B cell (primary cell): ENCODE data around the gene GASK1A. TPM values are rescaled to one million over a fixed set of nuclear protein-coding genes. Genes with fewer than 3 reads are reported as not detected.

ENCODE experiments used
- ATAC-seq: fragments of 200-7000 bp; cut with Tn5 transposase; one replicate; pipeline ENCODE4 v1.10.0; 2021; ENCODE audit warnings: low read depth, mild to moderate bottlenecking, moderate number of reproducible peaks, moderate library complexity
- CTCF ChIA-PET: fragments of 350-600 bp; sonication (Branson Sonifier 250); formaldehyde crosslinking; loops from one replicate; lab custom pipeline; 2021; ENCODE audit warnings: antibody characterized with exemption, inconsistent platforms; lab: Charles Lee
- POLR2A ChIA-PET: fragments of 350-600 bp; sonication (Branson Sonifier 250); formaldehyde crosslinking; loops from one replicate; lab custom pipeline; 2021; ENCODE audit warnings: antibody characterized with exemption; lab: Charles Lee
- DNase-seq: peaks from one replicate; pipeline ENCODE4 v3.0.0; 2013
- H2AFZ ChIP-seq: 2 replicates; pipeline ENCODE4 v1.6.1; 2012; ENCODE audit warnings: mild to moderate bottlenecking, low read depth, low read length; ENCODE audit not compliant: insufficient read depth, poor library complexity, severe bottlenecking
- H3K27ac ChIP-seq, 2 donors: 1 replicate in 1 of 2; 2 replicates in 1 of 2; pipeline ENCODE4 v1.5.1; 2012 to 2013; ENCODE audit warnings: low read length in 2 of 2, mild to moderate bottlenecking in 2 of 2, moderate library complexity in 1 of 2
- H3K27me3 ChIP-seq, 4 experiments: fragments of 200-600 bp in 1 of 4; sonication (generic) in 1 of 4; replicated peaks in 1 of 4; 1 replicate in 2 of 4; 2 replicates in 2 of 4; pipeline versions ENCODE4 v1.6.1 to v1.7.0; 2013 to 2016; ENCODE audit warnings: low read length in 3 of 4, mild to moderate bottlenecking in 2 of 4, mixed read lengths in 1 of 4, moderate library complexity in 1 of 4; ENCODE audit not compliant: insufficient read depth in 4 of 4, control insufficient read depth in 3 of 4; ENCODE audit errors: control extremely low read depth in 1 of 4
- H3K36me3 ChIP-seq, 2 experiments: replicated peaks in 1 of 2; 1 replicate in 1 of 2; 2 replicates in 1 of 2; pipeline versions ENCODE4 v1.6.1 to v1.7.1; 2013; ENCODE audit warnings: low read length in 1 of 2; ENCODE audit not compliant: insufficient read depth in 2 of 2, control insufficient read depth in 1 of 2; ENCODE audit errors: control extremely low read depth in 1 of 2, extremely low read depth in 1 of 2
- H3K4me1 ChIP-seq, 2 donors: fragments of 200-600 bp in 1 of 2; sonication (generic) in 1 of 2; 1 replicate in 1 of 2; 2 replicates in 1 of 2; pipeline versions ENCODE4 v1.5.1 to v1.6.1; 2013 to 2017; ENCODE audit warnings: low read length in 2 of 2; ENCODE audit not compliant: control insufficient read depth in 2 of 2, insufficient read depth in 2 of 2
- H3K4me2 ChIP-seq: replicated peaks from 2 replicates; pipeline ENCODE3; 2012; ENCODE audit warnings: mild to moderate bottlenecking, low read depth, low read length; ENCODE audit not compliant: poor library complexity, severe bottlenecking
- H3K4me3 ChIP-seq, 5 experiments: fragments of 200-600 bp in 1 of 5; sonication (generic) in 1 of 5; 1 replicate in 3 of 5; 2 replicates in 2 of 5; pipeline versions ENCODE4 v1.5.1 to v1.7.0; 2011 to 2016; ENCODE audit warnings: low read length in 4 of 5, mild to moderate bottlenecking in 4 of 5, low read depth in 2 of 5, control low read depth in 1 of 5, moderate library complexity in 1 of 5; ENCODE audit not compliant: insufficient read depth in 1 of 5; ENCODE audit errors: control extremely low read depth in 1 of 5, extremely low read depth in 1 of 5
- H3K79me2 ChIP-seq: fragments of 200-600 bp; sonication (generic); one replicate; pipeline ENCODE4 v1.6.0; 2016; ENCODE audit warnings: low read length; ENCODE audit not compliant: control insufficient read depth, insufficient read depth
- H3K9ac ChIP-seq: fragments of 200-600 bp; sonication (generic); 2 replicates; pipeline ENCODE4 v1.6.1; 2017; ENCODE audit warnings: mild to moderate bottlenecking, low read length, moderate library complexity
- H3K9me3 ChIP-seq, 3 donors: one replicate each; pipeline versions ENCODE4 v1.6.1 to v1.7.1; 2013; ENCODE audit warnings: low read length in 2 of 3; ENCODE audit not compliant: control insufficient read depth in 2 of 3, insufficient read depth in 1 of 3; ENCODE audit errors: control extremely low read depth in 1 of 3
- H4K20me1 ChIP-seq: 2 replicates; pipeline ENCODE4 v1.6.0; 2012; ENCODE audit warnings: mild to moderate bottlenecking, low read length; ENCODE audit not compliant: insufficient read depth, control insufficient read depth, poor library complexity, severe bottlenecking
- H3K27ac Mint-ChIP-seq: one replicate; pipeline ENCODE4 v1.8.0; 2021; ENCODE audit warnings: mixed read lengths
- H3K27me3 Mint-ChIP-seq: one replicate; pipeline ENCODE4 v1.8.0; 2021; ENCODE audit warnings: mixed read lengths
- H3K4me1 Mint-ChIP-seq: one replicate; pipeline ENCODE4 v1.8.0; 2021; ENCODE audit warnings: mixed read lengths
- H3K4me3 Mint-ChIP-seq: one replicate; pipeline ENCODE4 v1.8.0; 2021; ENCODE audit warnings: mixed read lengths
- H3K9me3 Mint-ChIP-seq: one replicate; pipeline ENCODE4 v1.8.0; 2022; ENCODE audit warnings: mixed read lengths; ENCODE audit not compliant: insufficient read depth
- EZH2 ChIP-seq: IDR thresholded peaks from 2 replicates; pipeline ENCODE4 v1.6.1; 2012; ENCODE audit warnings: borderline replicate concordance, low read depth, mild to moderate bottlenecking, moderate library complexity, low read length; ENCODE audit not compliant: insufficient read depth, poor library complexity, severe bottlenecking
- WGBS: methylation state at CpG from one replicate; pipeline ENCODE4 v1.1.5; 2013; ENCODE audit warnings: missing lambda C conversion rate; ENCODE audit not compliant: insufficient coverage; 5-methylcytosine and 5-hydroxymethylcytosine counted together
- intact Hi-C: fragments of 100-400 bp; cut with micrococcal nuclease; formaldehyde crosslinking; loops from one replicate; pipeline ENCODE4 v1.10.0; 2022
- polyA plus RNA-seq: library from polyadenylated mRNA; depleted of rRNA; stranded (reverse); fragments of >200 nt; gene quantifications from 2 replicates; pipeline ENCODE4 v1.2.3, GENCODE V29; 2012
- total RNA-seq, 2 donors: library from RNA; stranded (reverse); fragments of 120-200 nt in 1 of 2; gene quantifications; 1 replicate in 1 of 2; 2 replicates in 1 of 2; pipeline versions ENCODE4 v1.2.3 to v1.2.4, GENCODE V29; 2013 to 2022
- TF ChIP-seq, protein P1 (sequence below): fragments of 200-600 bp; IDR thresholded peaks from one replicate; pipeline ENCODE4 v1.8.0; 2022; ENCODE audit warnings: antibody characterized with exemption, mild to moderate bottlenecking

The GASK1A gene
- total and polyA plus RNA-seq, 2 donors (not counting 1 experiment from before 2014, with no cell fraction given), result not detected

DNA sequence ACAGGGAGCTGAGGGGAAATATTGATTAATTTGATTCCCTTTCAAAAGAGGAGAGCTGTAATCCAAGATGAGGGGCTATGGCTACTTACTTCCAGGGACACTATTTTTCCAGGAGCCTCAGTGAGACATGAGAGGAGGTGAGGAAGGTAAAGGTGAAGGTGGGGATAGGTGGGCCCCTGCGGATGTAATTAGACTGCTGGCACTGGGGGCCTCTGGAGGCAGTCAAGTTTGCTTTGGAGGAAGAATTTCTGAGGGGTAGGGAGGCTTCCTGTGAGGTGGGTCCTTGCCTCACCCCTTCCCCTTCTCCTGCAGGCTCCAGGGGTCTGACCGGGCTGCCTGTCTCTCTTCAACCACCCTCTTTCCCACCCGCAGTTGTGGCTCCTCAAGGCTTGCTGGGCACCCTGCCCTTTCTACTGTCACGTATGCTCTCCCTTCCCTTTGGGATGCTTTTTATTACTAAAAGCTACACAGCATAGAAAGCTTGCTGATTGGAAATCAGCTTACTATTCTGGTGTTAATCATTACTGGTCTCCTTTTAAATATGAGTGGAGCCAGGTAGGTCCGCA, 22.5 kb downstream of the GASK1A start:
- Histone ChIP-seq H3K4me1 (no peaks in the 10 kb centered on the region), H3K79me2 (no peaks in the 10 kb centered on the region), H2AFZ (no peak overlapping the region), H3K27ac (no peak overlapping the region), H4K20me1 (no peaks in the 10 kb centered on the region), H3K4me2 (no peak overlapping the region), H3K9me3 (no peaks in the 10 kb centered on the region), H3K9ac (no peak overlapping the region), H3K36me3 (no peaks in the 10 kb centered on the region), H3K4me3 (no peak overlapping the region), H3K27me3 (no peaks in the 10 kb centered on the region)
- WGBS, result 96% methylated on average over 4 of the region's 5 CpGs
- no peak for TF ChIP-seq EZH2
- TF ChIP-seq, protein P1, sequence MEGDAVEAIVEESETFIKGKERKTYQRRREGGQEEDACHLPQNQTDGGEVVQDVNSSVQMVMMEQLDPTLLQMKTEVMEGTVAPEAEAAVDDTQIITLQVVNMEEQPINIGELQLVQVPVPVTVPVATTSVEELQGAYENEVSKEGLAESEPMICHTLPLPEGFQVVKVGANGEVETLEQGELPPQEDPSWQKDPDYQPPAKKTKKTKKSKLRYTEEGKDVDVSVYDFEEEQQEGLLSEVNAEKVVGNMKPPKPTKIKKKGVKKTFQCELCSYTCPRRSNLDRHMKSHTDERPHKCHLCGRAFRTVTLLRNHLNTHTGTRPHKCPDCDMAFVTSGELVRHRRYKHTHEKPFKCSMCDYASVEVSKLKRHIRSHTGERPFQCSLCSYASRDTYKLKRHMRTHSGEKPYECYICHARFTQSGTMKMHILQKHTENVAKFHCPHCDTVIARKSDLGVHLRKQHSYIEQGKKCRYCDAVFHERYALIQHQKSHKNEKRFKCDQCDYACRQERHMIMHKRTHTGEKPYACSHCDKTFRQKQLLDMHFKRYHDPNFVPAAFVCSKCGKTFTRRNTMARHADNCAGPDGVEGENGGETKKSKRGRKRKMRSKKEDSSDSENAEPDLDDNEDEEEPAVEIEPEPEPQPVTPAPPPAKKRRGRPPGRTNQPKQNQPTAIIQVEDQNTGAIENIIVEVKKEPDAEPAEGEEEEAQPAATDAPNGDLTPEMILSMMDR, result no peak
- H3K27me3 Mint-ChIP-seq, result peaks cover 6% of the 10 kb centered on the region
- DNase-seq (no peak), ATAC-seq (no peak)
- no peak overlapping the region for H3K27ac Mint-ChIP-seq
- CTCF ChIA-PET, result interaction anchor here (0.9 kb wide), 1 partner anchor 9 kb away, joined by 3 read pairs; no protein-coding TSS in a partner anchor
- no peaks in the 10 kb centered on the region for H3K9me3 Mint-ChIP-seq
- POLR2A ChIA-PET, result no interaction called here
- no peaks in the 10 kb centered on the region for H3K4me1 Mint-ChIP-seq
- H3K4me3 Mint-ChIP-seq, result no peak overlapping the region
- intact Hi-C loops, result no loop called here

DNA sequence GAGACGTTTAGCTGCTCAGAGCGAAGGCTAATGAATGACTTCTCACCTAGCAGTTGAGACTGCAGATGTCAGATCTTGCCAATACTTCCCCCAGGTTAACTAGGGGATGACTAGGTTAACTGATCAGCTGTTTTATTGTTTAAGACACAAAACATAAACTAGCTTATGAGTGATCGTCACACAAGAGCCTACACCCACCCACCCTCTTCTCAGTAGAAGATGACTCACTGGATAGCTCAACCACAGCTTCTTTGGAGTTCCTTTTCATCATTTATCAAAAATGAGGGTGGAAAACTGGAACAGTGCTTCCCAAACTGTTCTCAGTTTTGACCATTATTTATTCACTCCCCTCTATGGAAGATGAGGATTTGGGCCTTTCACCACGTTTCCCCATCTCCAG, 25.2 kb downstream of the GASK1A start:
- WGBS, result 86% methylated on average over 1 of the region's 4 CpGs
- no peak overlapping the region for H3K9ac ChIP-seq
- DNase-seq (no peak), ATAC-seq (no peak)
- H3K4me3 ChIP-seq, result no peak overlapping the region
- H3K79me2 ChIP-seq, result no peaks in the 10 kb centered on the region
- no peak overlapping the region for H3K4me2 ChIP-seq
- TF ChIP-seq, protein P1, result no peak
- no peak for TF ChIP-seq EZH2
- H3K9me3 ChIP-seq, result no peaks in the 10 kb centered on the region
- no peaks in the 10 kb centered on the region for H3K27me3 ChIP-seq
- H3K36me3 ChIP-seq, result no peaks in the 10 kb centered on the region
- POLR2A ChIA-PET, result no interaction called here
- H3K27me3 Mint-ChIP-seq, result peaks cover 15% of the 10 kb centered on the region
- intact Hi-C loops, result loop anchor here (2.0 kb wide), 1 partner anchor 35 kb away; no protein-coding TSS in a partner anchor
- no peaks in the 10 kb centered on the region for H4K20me1 ChIP-seq
- CTCF ChIA-PET, result no interaction called here
- H3K27ac ChIP-seq, result no peak overlapping the region
- H3K27ac Mint-ChIP-seq, result no peak overlapping the region
- no peak overlapping the region for H2AFZ ChIP-seq
- no peaks in the 10 kb centered on the region for H3K9me3 Mint-ChIP-seq
- H3K4me1 Mint-ChIP-seq, result no peaks in the 10 kb centered on the region
- no peaks in the 10 kb centered on the region for H3K4me1 ChIP-seq
- no peak overlapping the region for H3K4me3 Mint-ChIP-seq
